Measurements from ENCODE around the gene TMEM14B. TPM values are rescaled to one million over a fixed set of nuclear protein-coding genes. Genes with fewer than 3 reads are reported as not detected.

The TMEM14B gene
- total and polyA plus RNA-seq, 9 of the 15 experiments (the other 6 are each of a cell fraction or from before 2014, with no cell fraction given), result 174 to 862 (median 263) TPM

DNA sequence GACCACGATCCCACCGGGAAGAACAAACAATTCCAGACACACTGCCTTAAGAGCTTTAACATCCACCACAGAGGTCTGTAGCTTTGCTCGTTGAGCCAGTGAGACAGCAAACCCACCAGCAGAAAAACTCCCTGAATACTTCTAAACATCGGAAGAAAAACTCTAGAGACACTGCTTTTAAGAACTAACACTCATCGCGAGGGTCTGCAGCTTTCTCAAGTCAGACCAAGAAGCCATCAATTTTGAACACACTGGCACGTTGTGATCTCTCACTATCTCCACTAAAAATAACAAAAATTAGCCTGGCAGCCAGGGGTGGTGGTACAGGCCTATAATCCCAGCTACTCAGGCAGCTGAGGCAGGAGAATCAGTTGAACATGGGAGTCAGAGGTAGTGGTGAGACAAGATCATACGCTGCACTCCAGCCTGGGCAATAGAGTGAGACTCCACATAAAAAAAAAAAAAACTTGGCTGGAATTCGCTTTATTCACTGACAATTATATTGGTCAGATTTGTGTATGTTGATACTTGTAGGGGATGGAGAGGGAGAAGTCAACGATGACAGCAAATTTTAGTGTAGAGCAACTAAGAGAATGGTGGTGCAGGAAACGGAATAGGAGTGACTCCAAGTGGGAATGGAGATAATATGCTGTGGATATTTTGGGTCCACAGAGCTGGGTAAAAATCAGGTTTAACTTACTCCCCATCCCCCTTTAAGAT is 25.6 kb upstream of the TMEM14B start (continued):
- TF ChIP-seq, protein P1, sequence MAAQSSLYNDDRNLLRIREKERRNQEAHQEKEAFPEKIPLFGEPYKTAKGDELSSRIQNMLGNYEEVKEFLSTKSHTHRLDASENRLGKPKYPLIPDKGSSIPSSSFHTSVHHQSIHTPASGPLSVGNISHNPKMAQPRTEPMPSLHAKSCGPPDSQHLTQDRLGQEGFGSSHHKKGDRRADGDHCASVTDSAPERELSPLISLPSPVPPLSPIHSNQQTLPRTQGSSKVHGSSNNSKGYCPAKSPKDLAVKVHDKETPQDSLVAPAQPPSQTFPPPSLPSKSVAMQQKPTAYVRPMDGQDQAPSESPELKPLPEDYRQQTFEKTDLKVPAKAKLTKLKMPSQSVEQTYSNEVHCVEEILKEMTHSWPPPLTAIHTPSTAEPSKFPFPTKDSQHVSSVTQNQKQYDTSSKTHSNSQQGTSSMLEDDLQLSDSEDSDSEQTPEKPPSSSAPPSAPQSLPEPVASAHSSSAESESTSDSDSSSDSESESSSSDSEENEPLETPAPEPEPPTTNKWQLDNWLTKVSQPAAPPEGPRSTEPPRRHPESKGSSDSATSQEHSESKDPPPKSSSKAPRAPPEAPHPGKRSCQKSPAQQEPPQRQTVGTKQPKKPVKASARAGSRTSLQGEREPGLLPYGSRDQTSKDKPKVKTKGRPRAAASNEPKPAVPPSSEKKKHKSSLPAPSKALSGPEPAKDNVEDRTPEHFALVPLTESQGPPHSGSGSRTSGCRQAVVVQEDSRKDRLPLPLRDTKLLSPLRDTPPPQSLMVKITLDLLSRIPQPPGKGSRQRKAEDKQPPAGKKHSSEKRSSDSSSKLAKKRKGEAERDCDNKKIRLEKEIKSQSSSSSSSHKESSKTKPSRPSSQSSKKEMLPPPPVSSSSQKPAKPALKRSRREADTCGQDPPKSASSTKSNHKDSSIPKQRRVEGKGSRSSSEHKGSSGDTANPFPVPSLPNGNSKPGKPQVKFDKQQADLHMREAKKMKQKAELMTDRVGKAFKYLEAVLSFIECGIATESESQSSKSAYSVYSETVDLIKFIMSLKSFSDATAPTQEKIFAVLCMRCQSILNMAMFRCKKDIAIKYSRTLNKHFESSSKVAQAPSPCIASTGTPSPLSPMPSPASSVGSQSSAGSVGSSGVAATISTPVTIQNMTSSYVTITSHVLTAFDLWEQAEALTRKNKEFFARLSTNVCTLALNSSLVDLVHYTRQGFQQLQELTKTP (IDR thresholded peaks at IDR 0.05; ENCODE audit: low read depth in 1 of 2, partially characterized antibody in 2 of 2), result peak in 1 of 2 experiments; percentile 24
- TF ChIP-seq CBX8 (IDR thresholded peaks at IDR 0.05; ENCODE audit: borderline replicate concordance, extremely low read depth, low read depth, low read length, poor library complexity, severe bottlenecking), result no peak
- TF ChIP-seq ZC3H4 (CRISPR knock-in tag; IDR thresholded peaks at IDR 0.05; ENCODE audit: borderline replicate concordance), result no peak
- TF ChIP-seq, protein P2, sequence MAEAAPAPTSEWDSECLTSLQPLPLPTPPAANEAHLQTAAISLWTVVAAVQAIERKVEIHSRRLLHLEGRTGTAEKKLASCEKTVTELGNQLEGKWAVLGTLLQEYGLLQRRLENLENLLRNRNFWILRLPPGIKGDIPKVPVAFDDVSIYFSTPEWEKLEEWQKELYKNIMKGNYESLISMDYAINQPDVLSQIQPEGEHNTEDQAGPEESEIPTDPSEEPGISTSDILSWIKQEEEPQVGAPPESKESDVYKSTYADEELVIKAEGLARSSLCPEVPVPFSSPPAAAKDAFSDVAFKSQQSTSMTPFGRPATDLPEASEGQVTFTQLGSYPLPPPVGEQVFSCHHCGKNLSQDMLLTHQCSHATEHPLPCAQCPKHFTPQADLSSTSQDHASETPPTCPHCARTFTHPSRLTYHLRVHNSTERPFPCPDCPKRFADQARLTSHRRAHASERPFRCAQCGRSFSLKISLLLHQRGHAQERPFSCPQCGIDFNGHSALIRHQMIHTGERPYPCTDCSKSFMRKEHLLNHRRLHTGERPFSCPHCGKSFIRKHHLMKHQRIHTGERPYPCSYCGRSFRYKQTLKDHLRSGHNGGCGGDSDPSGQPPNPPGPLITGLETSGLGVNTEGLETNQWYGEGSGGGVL (CRISPR knock-in tag; IDR thresholded peaks at IDR 0.05), result no peak
- no peak for TF ChIP-seq MEF2A (IDR thresholded peaks at IDR 0.05; ENCODE audit: control insufficient read depth, low read depth, low read length)
- peak; percentile 25 for TF ChIP-seq NCOA4 (IDR thresholded peaks at IDR 0.05; ENCODE audit: partially characterized antibody)
- no peak for TF ChIP-seq ZBTB1 (CRISPR knock-in tag; IDR thresholded peaks at IDR 0.05; ENCODE audit: borderline replicate concordance, low read depth)
- no peak for TF ChIP-seq TEAD2 (tag; IDR thresholded peaks at IDR 0.05)
- no peak for TF ChIP-seq CAMTA2 (CRISPR knock-in tag; conservative IDR thresholded peaks at IDR 0.05)
- TF ChIP-seq IFI16 (CRISPR knock-in tag; IDR thresholded peaks at IDR 0.05), result no peak
- 0 out of 2 replicates have a peak, but pooled peaks have one; percentile 33 for TF ChIP-seq HDGF (IDR thresholded peaks at IDR 0.05)
- TF ChIP-seq MCM5 (IDR thresholded peaks at IDR 0.05; ENCODE audit: low read depth), result no peak
- no peak for TF ChIP-seq IRF2 (CRISPR knock-in tag; IDR thresholded peaks at IDR 0.05)
- no peak for TF ChIP-seq E2F5 (CRISPR knock-in tag; IDR thresholded peaks at IDR 0.05)
- TF ChIP-seq BCOR (IDR thresholded peaks at IDR 0.05), result peak; percentile 56; the same call in 1 of the 2 replicates
- TF ChIP-seq ZNF174 (CRISPR knock-in tag; IDR thresholded peaks at IDR 0.05), result no peak
- TF ChIP-seq, protein P3, sequence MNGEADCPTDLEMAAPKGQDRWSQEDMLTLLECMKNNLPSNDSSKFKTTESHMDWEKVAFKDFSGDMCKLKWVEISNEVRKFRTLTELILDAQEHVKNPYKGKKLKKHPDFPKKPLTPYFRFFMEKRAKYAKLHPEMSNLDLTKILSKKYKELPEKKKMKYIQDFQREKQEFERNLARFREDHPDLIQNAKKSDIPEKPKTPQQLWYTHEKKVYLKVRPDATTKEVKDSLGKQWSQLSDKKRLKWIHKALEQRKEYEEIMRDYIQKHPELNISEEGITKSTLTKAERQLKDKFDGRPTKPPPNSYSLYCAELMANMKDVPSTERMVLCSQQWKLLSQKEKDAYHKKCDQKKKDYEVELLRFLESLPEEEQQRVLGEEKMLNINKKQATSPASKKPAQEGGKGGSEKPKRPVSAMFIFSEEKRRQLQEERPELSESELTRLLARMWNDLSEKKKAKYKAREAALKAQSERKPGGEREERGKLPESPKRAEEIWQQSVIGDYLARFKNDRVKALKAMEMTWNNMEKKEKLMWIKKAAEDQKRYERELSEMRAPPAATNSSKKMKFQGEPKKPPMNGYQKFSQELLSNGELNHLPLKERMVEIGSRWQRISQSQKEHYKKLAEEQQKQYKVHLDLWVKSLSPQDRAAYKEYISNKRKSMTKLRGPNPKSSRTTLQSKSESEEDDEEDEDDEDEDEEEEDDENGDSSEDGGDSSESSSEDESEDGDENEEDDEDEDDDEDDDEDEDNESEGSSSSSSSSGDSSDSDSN (IDR thresholded peaks at IDR 0.05; ENCODE audit: borderline replicate concordance in 1 of 2, low read depth in 2 of 2, low read length in 2 of 2), result no peak
- no peak for TF ChIP-seq MYBL2 (IDR thresholded peaks at IDR 0.05; ENCODE audit: low read depth)
- TF ChIP-seq MYBL2 (CRISPR knock-in tag; IDR thresholded peaks at IDR 0.05; ENCODE audit: borderline replicate concordance), result no peak
